ENCODE results near the gene ADCY7. TPM values are rescaled to one million over a fixed set of nuclear protein-coding genes. Genes with fewer than 3 reads are reported as not detected.

ADCY7 gene
- total RNA-seq, 1 donor from 2014 or later = 30.3 TPM

DNA sequence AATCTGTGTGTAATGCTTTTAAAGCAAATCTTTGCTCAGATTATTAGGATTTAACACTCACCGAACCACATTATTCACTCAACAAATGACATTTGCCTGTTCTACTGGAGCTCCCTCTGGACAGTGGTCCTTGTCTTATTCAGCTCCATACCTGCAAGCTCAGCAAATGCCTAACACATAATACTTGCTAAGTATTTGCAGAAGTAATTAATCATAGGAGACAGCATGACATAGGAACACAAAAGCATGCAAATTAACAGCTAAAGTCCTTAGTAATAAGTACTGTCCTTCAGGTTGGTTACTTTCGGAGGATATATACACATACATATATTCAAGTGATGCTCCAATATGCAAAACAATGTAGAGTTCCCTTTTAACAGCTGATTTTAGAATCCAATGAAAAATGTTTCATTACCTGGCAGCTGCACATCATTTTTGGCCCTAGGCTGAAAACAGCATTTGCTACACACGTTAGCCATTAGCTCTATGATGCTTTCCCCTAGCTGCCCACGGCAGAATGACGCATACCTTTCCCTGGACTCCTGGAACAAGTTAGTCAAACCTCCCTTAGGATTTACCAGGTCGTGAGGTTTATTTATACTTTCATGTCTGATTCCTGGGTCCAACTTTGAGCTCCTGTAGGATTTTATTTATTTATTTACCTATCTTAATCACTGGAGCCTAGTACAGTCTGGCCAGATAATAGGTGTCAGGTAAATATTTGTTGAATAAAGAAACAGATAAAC, 93.9 kb downstream of the ADCY7 start:
- Histone ChIP-seq H3K36me3 (ENCODE audit: insufficient read depth, low read length) (peaks cover 31% of the 10 kb centered on the region), H3K27ac (ENCODE audit: low read depth, low read length) (no peak overlapping the region), H4K20me1 (ENCODE audit: insufficient read depth, low read length) (peaks cover 61% of the 10 kb centered on the region), H3K4me1 (ENCODE audit: insufficient read depth, low read length) (no peaks in the 10 kb centered on the region), H3K9ac (ENCODE audit: low read length) (no peak overlapping the region), H3K27me3 (ENCODE audit: insufficient read depth, low read length) (no peaks in the 10 kb centered on the region), H3K79me2 (ENCODE audit: insufficient read depth, low read length) (peaks cover 81% of the 10 kb centered on the region), H2AFZ (ENCODE audit: low read depth, low read length) (no peak overlapping the region), H3K4me3 (ENCODE audit: insufficient read depth, low read depth, low read length) (no peak overlapping the region), H3K4me2 (ENCODE audit: low read length) (no peak overlapping the region), H3K9me3 (ENCODE audit: insufficient read depth, low read depth, low read length) (no peaks in the 10 kb centered on the region)
- Mint-ChIP-seq H3K36me3 (ENCODE audit: low read depth, unreplicated experiment) (peaks cover 2% of the 10 kb centered on the region), H3K9me3 (ENCODE audit: unreplicated experiment) (no peaks in the 10 kb centered on the region), H3K4me1 (ENCODE audit: low read depth, unreplicated experiment) (peaks cover 11% of the 10 kb centered on the region), H3K4me3 (ENCODE audit: unreplicated experiment) (no peak overlapping the region), H3K27ac (ENCODE audit: unreplicated experiment) (no peak overlapping the region), H3K27me3 (ENCODE audit: low read depth, unreplicated experiment) (no peaks in the 10 kb centered on the region)
- DNase-seq (ENCODE audit: low read depth) = peak; percentile 72
- no peak for FAIRE-seq
- TF ChIP-seq EZH2 (IDR thresholded peaks at IDR 0.05; ENCODE audit: insufficient read depth, low read length) = no peak
- TF ChIP-seq, protein P1, sequence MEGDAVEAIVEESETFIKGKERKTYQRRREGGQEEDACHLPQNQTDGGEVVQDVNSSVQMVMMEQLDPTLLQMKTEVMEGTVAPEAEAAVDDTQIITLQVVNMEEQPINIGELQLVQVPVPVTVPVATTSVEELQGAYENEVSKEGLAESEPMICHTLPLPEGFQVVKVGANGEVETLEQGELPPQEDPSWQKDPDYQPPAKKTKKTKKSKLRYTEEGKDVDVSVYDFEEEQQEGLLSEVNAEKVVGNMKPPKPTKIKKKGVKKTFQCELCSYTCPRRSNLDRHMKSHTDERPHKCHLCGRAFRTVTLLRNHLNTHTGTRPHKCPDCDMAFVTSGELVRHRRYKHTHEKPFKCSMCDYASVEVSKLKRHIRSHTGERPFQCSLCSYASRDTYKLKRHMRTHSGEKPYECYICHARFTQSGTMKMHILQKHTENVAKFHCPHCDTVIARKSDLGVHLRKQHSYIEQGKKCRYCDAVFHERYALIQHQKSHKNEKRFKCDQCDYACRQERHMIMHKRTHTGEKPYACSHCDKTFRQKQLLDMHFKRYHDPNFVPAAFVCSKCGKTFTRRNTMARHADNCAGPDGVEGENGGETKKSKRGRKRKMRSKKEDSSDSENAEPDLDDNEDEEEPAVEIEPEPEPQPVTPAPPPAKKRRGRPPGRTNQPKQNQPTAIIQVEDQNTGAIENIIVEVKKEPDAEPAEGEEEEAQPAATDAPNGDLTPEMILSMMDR (IDR thresholded peaks at IDR 0.05; ENCODE audit: insufficient read depth, low read depth, low read length) = no peak

DNA sequence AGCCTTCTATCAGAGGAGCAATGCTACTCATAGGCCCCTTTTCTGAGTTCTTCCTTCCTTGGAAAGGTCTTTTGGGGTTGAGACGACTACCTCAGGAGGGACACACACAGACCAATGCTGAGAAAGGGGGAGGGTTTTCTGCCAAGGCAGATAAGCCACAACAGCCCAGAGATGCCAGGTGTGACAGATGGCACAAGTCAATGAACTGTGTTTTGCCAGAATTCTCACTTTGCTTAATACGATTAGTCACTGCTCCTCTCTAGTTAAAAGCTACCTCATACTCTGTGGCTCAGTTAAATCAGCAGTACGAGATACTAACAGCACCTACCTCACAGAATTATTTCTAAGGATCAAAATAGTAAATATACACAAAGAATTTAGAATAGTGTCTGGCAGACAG, 94.4 kb downstream of the ADCY7 start:
- Histone ChIP-seq H3K4me2 (ENCODE audit: low read length) (no peak overlapping the region), H3K9ac (ENCODE audit: low read length) (no peak overlapping the region), H3K4me1 (ENCODE audit: insufficient read depth, low read length) (no peaks in the 10 kb centered on the region), H3K27ac (ENCODE audit: low read depth, low read length) (no peak overlapping the region), H3K4me3 (ENCODE audit: insufficient read depth, low read depth, low read length) (no peak overlapping the region), H3K36me3 (ENCODE audit: insufficient read depth, low read length) (peaks cover 31% of the 10 kb centered on the region), H3K9me3 (ENCODE audit: insufficient read depth, low read depth, low read length) (no peaks in the 10 kb centered on the region), H3K27me3 (ENCODE audit: insufficient read depth, low read length) (no peaks in the 10 kb centered on the region), H2AFZ (ENCODE audit: low read depth, low read length) (no peak overlapping the region), H4K20me1 (ENCODE audit: insufficient read depth, low read length) (peaks cover 63% of the 10 kb centered on the region), H3K79me2 (ENCODE audit: insufficient read depth, low read length) (peaks cover 84% of the 10 kb centered on the region)
- no peak overlapping the region for H3K4me3 Mint-ChIP-seq (ENCODE audit: unreplicated experiment)
- FAIRE-seq (no peak), DNase-seq (ENCODE audit: low read depth) (peak; percentile 30)
- no peak overlapping the region for H3K27ac Mint-ChIP-seq (ENCODE audit: unreplicated experiment)
- H3K36me3 Mint-ChIP-seq (ENCODE audit: low read depth, unreplicated experiment) = peaks cover 2% of the 10 kb centered on the region
- TF ChIP-seq, protein P1 (IDR thresholded peaks at IDR 0.05; ENCODE audit: insufficient read depth, low read depth, low read length) = no peak
- no peak for TF ChIP-seq EZH2 (IDR thresholded peaks at IDR 0.05; ENCODE audit: insufficient read depth, low read length)
- H3K9me3 Mint-ChIP-seq (ENCODE audit: unreplicated experiment) = no peaks in the 10 kb centered on the region
- peaks cover 11% of the 10 kb centered on the region for H3K4me1 Mint-ChIP-seq (ENCODE audit: low read depth, unreplicated experiment)
- H3K27me3 Mint-ChIP-seq (ENCODE audit: low read depth, unreplicated experiment) = no peaks in the 10 kb centered on the region

DNA sequence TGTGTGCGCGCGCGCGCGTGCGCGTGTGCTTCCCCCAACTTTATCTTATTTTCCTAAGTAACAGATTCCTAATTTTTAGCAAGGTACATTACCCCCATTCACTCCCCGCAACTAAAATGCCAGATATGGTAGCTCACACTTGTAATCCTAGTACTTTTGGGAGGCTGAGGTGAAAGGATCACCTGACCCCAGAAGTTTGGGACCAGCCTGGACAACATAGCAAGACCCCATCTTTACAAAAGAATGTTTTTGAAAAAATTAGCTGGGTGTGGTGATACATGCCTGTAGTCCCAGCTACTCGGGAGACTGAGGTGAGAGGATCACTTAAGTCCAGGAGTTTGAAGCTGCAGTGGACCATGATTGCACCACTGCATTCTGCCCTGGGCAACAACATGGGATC, 97.3 kb downstream of the ADCY7 start:
- DNase-seq (ENCODE audit: low read depth) (no peak), FAIRE-seq (no peak)
- Histone ChIP-seq H2AFZ (ENCODE audit: low read depth, low read length) (no peak overlapping the region), H4K20me1 (ENCODE audit: insufficient read depth, low read length) (peaks cover 65% of the 10 kb centered on the region), H3K79me2 (ENCODE audit: insufficient read depth, low read length) (peaks cover 92% of the 10 kb centered on the region), H3K4me1 (ENCODE audit: insufficient read depth, low read length) (no peaks in the 10 kb centered on the region), H3K9me3 (ENCODE audit: insufficient read depth, low read depth, low read length) (no peaks in the 10 kb centered on the region), H3K36me3 (ENCODE audit: insufficient read depth, low read length) (peaks cover 31% of the 10 kb centered on the region), H3K4me2 (ENCODE audit: low read length) (no peak overlapping the region), H3K27ac (ENCODE audit: low read depth, low read length) (no peak overlapping the region), H3K9ac (ENCODE audit: low read length) (no peak overlapping the region), H3K27me3 (ENCODE audit: insufficient read depth, low read length) (no peaks in the 10 kb centered on the region), H3K4me3 (ENCODE audit: insufficient read depth, low read depth, low read length) (no peak overlapping the region)
- no peaks in the 10 kb centered on the region for H3K9me3 Mint-ChIP-seq (ENCODE audit: unreplicated experiment)
- peaks cover 2% of the 10 kb centered on the region for H3K36me3 Mint-ChIP-seq (ENCODE audit: low read depth, unreplicated experiment)
- no peak overlapping the region for H3K4me3 Mint-ChIP-seq (ENCODE audit: unreplicated experiment)
- TF ChIP-seq, protein P1 (IDR thresholded peaks at IDR 0.05; ENCODE audit: insufficient read depth, low read depth, low read length) = no peak
- TF ChIP-seq EZH2 (IDR thresholded peaks at IDR 0.05; ENCODE audit: insufficient read depth, low read length) = no peak
- no peak overlapping the region for H3K27ac Mint-ChIP-seq (ENCODE audit: unreplicated experiment)
- no peaks in the 10 kb centered on the region for H3K27me3 Mint-ChIP-seq (ENCODE audit: low read depth, unreplicated experiment)
- H3K4me1 Mint-ChIP-seq (ENCODE audit: low read depth, unreplicated experiment) = peaks cover 11% of the 10 kb centered on the region
